Sigmoid colon (tissue), 4 donors: ENCODE results near the gene ASB8.

Source experiments
- EP300 ChIP-seq, 4 donors: sonication (generic); formaldehyde crosslinking; IDR thresholded peaks; one replicate each; pipeline ENCODE4 v1.6.1; 2017; ENCODE audit warnings: antibody characterized with exemption in 4 of 4
- POLR2A ChIP-seq, 2 donors: fragments of 450-650 bp; IDR thresholded peaks; one replicate each; pipeline ENCODE4 v1.6.1; 2016; ENCODE audit warnings: antibody characterized with exemption in 2 of 2, mild to moderate bottlenecking in 2 of 2, moderate library complexity in 2 of 2
- POLR2AphosphoS5 ChIP-seq, 4 donors: sonication (generic); formaldehyde crosslinking; IDR thresholded peaks; one replicate each; pipeline ENCODE4 v1.6.1; 2017; ENCODE audit warnings: antibody characterized with exemption in 4 of 4
- TF ChIP-seq, protein P1 (sequence below), 4 experiments: fragments of 450-650 bp in 3 of 4; fragments of 200-600 bp in 1 of 4; IDR thresholded peaks; one replicate each; pipeline ENCODE4 v1.5.1; 2016 to 2019; ENCODE audit warnings: antibody characterized with exemption in 4 of 4, mild to moderate bottlenecking in 3 of 4, moderate library complexity in 2 of 4

DNA sequence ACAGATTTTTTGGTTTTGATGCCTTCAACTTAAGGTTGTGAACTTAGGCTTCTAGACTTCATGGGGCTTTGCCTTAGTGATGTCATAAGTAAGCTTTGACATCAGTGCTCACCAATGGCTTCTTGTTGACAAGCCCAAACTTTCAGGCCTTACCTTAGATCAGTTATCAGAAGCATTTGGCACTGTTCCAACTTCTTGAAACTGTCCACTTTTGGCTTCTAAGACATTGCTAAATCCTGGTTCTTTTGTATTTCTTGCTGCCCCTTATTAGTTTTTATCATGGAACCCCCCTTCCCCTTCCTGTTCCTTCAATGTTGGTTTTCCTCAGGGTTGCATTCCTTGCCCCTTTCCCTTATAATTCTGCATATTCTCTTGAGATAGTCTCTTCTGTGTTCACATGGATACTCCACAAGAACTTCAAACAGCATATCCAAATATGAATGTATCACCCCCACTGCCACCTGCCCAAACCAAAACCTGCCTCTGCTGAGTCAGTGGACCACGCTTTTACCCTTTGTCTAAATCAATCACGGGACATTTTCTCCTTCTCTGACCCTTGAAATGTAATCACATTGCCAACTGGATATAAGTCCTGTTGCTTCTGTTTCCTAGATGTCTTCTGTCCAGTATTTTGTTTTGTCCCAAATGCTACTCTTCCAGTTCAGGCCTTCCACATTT lies 30.2 kb downstream of the ASB8 start:
- TF ChIP-seq POLR2AphosphoS5 (IDR thresholded peaks at IDR 0.05) = no peak
- TF ChIP-seq, protein P1, sequence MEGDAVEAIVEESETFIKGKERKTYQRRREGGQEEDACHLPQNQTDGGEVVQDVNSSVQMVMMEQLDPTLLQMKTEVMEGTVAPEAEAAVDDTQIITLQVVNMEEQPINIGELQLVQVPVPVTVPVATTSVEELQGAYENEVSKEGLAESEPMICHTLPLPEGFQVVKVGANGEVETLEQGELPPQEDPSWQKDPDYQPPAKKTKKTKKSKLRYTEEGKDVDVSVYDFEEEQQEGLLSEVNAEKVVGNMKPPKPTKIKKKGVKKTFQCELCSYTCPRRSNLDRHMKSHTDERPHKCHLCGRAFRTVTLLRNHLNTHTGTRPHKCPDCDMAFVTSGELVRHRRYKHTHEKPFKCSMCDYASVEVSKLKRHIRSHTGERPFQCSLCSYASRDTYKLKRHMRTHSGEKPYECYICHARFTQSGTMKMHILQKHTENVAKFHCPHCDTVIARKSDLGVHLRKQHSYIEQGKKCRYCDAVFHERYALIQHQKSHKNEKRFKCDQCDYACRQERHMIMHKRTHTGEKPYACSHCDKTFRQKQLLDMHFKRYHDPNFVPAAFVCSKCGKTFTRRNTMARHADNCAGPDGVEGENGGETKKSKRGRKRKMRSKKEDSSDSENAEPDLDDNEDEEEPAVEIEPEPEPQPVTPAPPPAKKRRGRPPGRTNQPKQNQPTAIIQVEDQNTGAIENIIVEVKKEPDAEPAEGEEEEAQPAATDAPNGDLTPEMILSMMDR (IDR thresholded peaks at IDR 0.05) = no peak
- no peak for TF ChIP-seq EP300 (IDR thresholded peaks at IDR 0.05)
- TF ChIP-seq POLR2A (IDR thresholded peaks at IDR 0.05) = no peak
